HG02970 (cell line): ENCODE measurements around the gene GGA1.
A peak's percentile ranks its signal among the peaks of the same experiment; 100 is the strongest.

Experiments
- ATAC-seq: cut with Tn5 transposase; IDR thresholded peaks from one replicate; pipeline ENCODE4 v1.9.1; 2021; ENCODE audit warnings: mild to moderate bottlenecking, moderate library complexity, moderate number of reproducible peaks; ENCODE audit not compliant: unreplicated experiment, low FRiP score

The GGA1 gene, protein sequence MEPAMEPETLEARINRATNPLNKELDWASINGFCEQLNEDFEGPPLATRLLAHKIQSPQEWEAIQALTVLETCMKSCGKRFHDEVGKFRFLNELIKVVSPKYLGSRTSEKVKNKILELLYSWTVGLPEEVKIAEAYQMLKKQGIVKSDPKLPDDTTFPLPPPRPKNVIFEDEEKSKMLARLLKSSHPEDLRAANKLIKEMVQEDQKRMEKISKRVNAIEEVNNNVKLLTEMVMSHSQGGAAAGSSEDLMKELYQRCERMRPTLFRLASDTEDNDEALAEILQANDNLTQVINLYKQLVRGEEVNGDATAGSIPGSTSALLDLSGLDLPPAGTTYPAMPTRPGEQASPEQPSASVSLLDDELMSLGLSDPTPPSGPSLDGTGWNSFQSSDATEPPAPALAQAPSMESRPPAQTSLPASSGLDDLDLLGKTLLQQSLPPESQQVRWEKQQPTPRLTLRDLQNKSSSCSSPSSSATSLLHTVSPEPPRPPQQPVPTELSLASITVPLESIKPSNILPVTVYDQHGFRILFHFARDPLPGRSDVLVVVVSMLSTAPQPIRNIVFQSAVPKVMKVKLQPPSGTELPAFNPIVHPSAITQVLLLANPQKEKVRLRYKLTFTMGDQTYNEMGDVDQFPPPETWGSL

DNA sequence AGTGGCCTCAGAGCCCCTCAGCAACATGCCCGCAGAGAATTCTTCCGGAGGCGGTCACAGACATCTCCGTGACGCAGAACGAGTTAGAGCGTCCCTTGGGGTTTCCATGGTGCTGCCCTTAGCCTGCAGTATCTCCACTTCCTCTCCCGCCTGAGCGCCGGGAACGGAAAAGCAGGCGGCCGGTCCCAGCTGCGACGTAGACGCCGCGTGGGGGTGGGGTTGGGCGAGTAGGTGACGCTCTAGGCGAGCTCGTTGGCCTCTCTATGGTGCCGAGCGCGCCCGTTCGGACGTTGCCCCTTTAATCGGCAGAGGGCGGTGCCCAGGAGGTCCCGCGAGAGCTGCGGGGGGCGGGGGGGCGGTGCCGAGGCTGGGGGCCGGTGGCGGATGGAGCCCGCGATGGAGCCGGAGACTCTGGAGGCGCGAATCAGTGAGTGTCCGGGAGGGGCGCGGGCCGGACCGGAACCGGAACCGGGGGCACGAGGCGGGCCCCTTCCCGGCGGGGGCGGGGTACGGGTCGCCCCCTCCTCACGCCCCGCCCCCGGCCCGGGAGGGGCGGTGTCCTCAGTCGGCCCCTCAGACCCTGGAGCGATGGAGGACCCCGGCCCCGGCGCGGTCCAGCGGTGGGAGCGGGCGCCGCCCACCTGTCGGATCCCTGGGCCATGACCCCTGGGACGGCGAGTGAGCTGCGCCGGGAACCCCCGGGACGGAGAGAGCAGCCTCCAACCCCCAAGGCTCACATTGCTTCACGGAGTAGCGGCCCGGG, at the start of gene GGA1:
GGA1 (plus strand) TSS at position 358 of the 763 bp plus-strand sequence; CDS start at position 385, 27 bp downstream.
- ATAC-seq: peak; percentile 86

DNA sequence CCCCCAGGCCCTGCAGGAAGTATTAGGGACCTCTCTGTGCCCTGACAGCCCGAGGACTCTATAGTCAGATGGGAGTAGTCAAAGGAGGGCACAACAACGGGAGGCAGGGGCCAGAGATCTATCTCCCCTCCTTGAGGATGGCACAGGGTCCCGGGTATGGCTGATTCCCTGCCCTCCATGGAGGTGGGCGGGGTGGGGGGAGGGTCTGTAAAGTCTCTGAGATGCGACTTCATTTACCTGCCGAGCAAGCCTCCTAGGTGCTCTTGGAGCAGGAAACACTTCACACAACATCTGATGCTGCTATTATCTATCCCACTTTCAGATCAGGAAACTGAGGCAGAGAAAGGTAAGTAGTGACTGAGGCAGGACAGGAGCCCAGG, 49.1 kb upstream of the GGA1 start:
- no peak for ATAC-seq

DNA sequence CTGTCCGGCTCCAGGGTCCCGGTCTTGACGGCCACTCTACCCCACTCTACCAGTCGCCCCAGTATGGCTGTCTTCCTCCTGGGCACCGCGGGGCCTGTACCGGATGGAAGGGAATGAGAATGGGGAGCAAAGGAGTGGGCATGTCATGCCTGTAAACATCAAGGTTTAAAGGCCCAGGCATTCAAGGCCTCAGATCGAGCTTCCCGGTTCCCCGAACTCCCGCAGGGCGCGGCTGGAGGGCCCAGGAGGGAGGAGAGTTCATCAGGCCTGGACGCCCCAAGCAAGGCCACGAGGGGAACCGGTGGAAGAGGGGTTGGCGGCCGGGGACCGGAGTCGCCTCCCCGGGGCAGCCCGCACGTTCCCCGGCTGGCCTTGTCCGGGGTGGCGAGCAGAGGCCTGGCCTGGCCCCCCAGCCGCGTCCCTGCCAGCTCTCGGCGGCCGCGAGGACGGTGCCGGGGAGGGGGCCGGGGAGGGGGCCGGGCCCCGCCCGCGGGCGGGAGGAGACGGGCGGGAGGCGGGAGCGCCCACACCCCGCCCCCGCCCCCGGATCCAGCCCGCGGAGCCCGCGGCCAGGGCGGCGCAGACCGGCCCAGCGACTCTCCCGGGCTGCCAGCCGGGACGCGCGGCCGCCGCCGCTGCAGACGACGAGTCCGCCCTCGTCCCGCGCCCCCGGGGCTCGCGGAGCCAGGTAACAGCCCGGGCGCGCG, 48.6 kb upstream of the GGA1 start, which contains the start of gene CDC42EP1:
CDC42EP1 (plus strand) TSS at position 580 of the 707 bp plus-strand sequence. CDS start 5,870 bp downstream, outside the sequence.
- no peak for ATAC-seq

DNA sequence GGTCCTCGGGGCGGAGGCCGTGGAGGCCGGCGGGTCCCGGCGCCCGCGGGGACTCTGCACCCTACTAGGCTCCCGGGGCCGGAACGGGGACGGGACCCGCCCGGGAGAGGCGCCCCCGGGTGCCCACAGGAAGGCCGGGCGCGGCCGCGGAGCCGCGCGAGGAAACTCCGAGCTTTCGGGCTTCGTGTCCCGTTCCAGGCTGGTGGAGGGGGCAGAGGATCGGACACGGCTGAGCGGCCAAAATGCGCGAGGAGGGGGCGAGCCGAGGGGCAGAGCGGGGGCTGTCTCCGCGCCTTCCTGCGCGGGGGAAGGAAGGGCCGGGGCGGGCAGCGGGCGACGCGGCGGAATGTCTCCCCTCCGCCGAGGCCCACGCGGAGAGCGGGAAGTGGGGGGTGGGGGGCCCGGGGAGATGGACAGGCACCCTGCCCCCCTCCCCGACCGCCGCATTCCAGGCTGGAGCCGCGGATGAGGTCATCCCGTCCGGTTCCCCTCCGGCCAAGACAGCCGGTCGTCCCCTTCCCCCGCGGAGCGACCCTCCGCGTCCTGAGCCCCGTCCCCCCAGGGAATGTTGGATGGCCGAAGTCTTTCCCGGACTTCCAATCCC, 47.9 kb upstream of the GGA1 start:
- ATAC-seq: no peak

DNA sequence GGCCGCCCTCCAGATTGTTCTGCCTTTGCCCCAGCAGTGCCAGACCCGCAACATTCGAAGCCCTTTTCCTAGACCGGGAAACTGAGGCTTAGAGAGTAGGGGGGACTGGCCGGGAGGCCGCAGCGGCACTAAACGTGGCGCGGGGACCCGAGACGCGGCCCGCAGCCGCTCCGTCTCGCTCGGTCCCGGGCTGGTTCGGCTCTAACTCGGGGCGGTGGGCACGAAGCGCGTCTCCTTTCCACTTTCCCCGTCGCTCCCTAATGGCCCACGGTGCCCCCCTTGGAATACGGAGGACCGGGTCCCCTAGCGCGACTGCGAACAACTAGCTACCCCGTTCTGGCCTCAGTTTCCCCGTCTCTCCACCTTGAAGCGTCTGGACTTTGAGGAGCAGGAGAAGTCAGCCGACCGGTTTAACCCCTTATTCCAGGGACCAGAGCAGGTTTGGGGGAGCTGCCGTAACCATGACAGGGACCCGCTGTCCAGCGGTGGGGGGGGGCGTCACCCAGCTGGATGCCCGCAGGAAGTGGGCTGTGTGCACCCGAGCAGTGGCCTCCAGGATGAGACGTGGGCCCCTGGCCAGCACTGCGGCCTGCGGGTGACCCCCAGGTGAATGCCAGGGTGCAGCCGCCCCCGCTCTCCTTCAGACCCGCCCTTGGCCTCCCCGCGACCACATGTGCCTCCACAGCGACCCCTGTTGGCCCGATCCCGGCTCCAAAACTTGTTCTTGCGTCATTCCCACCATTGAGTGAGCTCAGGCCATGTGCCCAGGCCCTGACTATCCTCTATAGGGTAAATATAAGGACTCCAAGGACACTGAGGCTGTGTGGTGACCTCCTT, 47.2 kb upstream of the GGA1 start:
- ATAC-seq: no peak

DNA sequence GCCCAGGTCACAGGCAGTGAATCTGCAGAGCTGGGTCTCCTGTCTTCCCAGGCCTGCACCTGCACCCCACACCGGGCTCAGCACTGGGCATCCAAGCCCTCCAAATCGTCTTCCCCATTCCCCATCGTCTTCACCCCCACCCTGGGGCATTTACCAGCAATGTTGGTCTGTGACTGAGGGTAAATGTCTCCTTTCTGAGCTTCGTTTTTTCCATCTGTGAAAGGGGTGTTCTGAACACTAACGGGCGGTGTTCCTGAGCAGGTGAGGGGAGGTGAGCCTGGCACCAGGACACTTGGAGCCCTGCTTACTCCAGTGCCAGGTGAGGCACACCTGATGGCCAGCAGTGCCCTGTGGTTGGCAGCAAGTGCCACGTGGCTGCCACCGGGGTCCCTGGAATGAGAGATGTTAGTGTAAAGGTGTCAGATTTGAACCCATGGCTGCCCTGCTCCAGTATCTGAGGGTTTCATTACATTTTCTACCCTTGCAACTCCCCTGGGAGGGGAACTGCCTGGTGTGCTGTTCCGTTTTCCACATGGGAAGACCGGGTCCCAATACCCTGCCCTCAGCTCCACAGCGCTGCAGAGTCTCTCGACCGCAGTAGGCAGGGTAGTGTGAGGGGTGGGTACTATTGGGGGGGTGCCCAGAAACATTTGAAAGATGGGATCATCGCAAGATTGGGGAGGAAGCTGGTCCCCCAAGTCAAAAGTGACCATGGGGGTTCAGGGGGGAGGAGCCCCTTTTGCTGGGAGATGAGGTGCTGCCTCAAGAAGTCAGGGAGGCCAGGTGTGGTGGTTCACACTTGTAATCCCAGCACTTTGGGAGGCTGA, 46.4 kb upstream of the GGA1 start:
- no peak for ATAC-seq

DNA sequence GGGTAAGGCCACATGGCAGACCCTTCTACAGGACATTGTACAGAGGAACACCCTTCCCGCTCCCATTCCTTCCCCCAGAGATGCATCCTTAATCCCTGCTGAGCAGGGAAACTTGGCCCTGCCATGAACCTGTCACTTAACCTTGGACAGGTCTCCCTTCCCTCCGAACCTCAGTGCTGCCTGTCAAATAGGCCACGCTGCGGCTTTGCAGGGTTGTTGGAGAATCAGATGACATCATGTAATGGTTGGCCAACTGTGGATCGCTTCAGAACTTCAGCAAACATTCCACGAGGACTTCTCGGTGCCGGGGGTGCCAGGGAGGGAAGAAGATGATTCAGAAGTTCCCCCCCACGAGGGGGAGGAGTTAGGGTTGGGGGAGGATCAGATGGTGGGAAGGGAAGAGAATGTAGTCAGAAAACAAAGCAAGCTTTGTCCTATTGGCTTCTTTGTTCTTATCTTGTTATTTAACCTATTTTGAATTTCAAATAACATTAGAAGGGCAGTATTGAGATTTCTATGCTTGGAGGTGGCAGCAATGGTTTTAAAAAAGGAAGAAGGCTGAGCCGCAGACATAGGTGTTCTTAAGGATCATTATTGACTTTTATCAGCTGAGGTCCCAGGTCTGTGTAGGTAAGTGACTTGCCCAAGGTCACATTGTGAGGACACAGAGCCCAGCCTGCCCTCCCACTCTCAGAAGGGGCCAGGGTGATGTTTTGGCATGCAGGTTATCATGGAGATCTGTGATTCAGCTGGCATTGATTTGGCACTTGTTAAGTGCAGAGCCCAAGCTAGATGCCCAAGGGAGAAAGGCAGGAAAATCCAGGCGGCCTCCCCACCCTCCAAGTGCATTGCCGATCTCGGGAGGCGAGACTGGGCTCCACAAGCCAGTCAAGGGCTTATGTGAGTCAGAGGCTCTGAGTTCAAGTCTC, 45.2 kb upstream of the GGA1 start:
- no peak for ATAC-seq

DNA sequence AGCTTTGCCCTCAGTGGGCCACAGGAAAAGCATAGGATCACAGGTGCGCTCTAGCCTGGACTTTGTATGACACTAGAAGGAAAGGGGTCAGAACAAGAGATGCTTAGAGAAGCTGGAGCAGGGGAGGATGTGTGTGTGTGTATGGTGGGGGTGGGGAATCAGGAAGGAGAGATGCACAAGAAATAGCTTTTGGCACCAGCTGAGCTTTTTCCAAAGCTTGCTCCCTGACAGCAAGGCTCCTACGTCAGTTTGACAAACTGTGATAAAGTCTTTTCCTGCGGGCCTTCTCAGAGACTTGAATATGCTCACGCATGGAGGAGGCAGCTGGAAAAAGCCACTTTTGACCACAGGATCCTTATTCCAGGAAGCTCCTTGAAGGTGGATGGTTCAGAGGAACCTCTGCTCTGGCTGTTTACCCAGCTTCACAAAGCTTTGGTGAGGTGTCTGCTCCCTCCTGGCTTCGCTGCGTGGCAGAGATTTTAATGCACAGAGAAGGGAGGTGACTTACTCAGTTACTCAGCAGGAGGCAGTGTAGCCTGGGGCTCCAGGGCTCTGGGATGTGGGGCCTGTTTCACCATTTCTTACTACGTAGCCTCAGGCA, 44.4 kb upstream of the GGA1 start:
- no peak for ATAC-seq

DNA sequence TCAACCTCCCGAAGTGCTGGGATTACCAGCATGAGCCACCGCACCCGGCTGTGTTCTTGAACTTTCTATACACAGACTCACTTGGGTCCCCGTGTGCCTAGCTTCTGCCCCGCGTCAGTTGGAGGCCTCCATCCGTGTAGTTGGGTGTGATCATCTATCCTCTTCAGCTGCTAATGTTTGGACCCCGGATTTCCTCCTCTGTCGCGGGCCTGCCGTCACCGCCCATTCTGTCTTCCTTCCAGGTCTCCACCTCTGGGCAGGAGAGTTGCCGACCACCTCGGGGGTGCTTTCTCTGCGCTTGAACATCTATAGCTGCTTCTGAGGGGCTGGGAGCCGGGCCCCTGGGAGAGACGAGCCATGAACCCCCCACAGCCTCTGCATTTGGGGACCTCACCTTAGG, 42.8 kb upstream of the GGA1 start:
- ATAC-seq: no peak

DNA sequence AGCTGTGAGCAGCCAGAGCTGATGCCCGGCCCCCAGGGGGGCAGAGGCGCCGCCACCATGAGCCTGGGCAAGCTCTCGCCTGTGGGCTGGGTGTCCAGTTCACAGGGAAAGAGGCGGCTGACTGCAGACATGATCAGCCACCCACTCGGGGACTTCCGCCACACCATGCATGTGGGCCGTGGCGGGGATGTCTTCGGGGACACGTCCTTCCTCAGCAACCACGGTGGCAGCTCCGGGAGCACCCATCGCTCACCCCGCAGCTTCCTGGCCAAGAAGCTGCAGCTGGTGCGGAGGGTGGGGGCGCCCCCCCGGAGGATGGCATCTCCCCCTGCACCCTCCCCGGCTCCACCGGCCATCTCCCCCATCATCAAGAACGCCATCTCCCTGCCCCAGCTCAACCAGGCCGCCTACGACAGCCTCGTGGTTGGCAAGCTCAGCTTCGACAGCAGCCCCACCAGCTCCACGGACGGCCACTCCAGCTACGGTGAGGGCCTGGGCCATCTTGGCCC, 42.3 kb upstream of the GGA1 start:
- no peak for ATAC-seq

DNA sequence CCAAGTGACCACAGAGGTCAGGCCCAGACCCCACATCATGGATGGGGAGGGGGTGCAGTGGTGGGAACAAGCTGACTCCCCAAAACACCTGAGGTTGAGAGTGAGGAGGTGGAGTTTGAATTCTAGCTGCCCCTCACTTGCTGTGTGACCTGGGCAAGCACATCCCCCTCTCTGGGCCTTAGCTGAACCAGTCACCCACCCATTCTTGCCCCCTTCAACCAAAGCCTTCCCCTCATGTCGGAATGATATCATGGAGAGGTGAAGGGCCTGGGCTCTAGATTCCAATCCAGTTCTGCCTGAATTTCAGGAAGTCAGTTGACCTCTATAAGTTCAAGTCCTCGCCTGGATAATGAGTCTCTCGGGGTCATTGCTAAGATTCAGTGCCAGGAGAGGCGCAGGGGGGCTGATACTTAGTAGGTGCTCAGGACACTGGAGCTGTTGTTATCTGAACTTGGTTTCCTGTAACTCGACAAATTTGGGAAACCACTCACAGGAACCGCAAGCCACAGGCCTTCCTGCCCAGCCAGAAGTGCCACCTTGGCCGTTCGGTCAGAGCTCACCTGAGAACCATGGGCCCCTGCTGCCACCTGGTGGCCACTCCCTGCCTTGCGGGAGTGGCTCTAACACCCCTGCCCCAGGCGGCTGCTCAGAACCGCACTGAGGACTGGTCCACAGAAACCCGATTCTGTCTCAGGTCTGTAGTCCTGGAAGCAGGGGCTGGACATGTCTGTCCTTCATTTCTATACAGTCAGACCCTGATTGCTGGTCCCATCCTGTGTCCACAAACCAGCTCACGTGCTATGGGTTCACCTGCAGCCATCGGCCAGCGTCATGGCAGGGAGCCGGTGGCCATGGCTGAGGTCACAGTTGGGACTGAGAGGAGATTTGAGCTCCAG, 41.5 kb upstream of the GGA1 start:
- peak; percentile 76 for ATAC-seq

DNA sequence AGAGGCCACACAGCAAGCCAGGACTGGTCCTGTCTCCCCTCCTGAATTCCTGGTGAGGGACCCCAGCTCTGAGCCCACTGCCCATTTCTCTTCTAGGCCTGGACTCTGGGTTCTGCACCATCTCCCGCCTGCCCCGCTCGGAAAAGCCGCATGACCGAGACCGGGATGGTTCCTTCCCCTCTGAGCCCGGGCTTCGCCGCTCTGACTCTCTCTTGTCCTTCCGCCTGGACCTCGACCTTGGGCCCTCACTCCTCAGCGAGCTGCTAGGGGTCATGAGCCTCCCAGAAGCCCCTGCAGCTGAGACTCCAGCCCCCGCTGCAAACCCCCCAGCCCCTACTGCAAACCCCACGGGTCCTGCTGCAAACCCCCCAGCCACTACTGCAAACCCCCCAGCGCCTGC, 40.6 kb upstream of the GGA1 start:
- no peak for ATAC-seq

DNA sequence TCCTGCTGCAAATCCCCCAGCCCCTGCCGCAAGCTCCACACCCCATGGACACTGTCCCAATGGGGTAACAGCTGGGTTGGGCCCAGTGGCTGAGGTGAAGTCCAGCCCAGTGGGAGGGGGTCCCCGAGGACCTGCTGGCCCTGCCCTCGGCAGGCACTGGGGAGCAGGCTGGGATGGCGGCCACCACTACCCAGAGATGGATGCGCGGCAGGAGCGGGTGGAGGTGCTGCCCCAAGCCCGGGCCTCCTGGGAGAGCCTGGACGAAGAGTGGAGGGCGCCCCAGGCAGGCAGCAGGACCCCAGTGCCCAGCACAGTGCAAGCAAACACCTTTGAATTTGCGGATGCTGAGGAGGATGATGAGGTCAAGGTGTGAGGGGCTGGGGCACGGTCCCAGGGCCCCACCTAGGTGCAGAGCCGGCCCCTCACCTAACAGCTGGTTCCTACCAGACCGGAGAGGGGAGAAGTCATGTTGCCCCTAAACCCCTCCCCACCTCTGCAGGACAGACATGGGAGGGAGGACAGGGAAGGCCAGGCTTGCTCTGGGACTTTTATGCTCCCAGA, 40.1 kb upstream of the GGA1 start:
- no peak for ATAC-seq

DNA sequence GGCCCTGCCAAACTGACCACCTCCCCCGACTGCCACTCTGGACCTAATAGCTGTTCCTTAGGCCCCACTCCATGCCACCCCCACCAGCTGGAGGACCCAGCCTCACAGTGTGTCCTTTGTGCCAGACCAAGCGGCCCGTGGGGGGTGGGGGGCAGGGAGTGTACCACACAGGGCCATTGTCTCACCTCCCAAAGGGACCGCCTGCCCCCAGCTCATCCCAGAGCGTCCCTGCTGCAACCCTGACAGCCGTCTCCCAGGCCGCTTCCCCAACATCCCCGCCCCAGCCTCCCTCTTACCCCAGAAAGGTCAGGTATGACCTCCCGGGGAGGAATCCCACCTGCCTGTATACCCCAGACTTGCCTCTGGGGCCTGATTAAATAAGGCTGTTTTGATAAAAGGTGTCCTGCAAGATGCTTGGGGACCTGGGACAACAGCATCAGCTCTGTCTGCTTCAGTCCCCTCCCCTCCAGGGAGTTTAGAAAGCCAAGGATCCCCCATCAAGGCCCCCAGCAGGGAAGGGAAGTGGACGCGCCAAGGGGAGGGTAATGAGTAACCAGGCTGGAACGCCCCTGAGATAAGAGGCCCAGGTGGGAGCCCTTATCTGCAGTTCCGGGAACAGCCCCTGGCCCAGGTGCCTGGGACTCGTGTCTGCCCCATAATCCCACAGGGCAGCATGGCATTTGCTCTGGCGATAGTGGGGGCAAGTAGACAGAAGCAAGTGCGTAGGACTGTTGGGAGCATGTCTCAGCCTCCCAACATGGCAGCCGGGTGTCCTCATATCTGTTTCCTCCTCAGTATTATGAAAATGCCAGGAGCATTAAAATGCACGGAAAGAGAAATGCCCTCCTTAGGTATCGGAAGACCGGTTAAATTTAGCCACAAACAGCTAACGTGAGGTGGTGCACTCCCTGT, 39.4 kb upstream of the GGA1 start:
- no peak for ATAC-seq
